Measurements from ENCODE around the gene TMEM18. TPM values are rescaled to one million over a fixed set of nuclear protein-coding genes. Genes with fewer than 3 reads are reported as not detected.

The TMEM18 gene
- total RNA-seq, 4 donors from 2014 or later, result 17.8 to 27.3 (median 21.5) TPM

DNA sequence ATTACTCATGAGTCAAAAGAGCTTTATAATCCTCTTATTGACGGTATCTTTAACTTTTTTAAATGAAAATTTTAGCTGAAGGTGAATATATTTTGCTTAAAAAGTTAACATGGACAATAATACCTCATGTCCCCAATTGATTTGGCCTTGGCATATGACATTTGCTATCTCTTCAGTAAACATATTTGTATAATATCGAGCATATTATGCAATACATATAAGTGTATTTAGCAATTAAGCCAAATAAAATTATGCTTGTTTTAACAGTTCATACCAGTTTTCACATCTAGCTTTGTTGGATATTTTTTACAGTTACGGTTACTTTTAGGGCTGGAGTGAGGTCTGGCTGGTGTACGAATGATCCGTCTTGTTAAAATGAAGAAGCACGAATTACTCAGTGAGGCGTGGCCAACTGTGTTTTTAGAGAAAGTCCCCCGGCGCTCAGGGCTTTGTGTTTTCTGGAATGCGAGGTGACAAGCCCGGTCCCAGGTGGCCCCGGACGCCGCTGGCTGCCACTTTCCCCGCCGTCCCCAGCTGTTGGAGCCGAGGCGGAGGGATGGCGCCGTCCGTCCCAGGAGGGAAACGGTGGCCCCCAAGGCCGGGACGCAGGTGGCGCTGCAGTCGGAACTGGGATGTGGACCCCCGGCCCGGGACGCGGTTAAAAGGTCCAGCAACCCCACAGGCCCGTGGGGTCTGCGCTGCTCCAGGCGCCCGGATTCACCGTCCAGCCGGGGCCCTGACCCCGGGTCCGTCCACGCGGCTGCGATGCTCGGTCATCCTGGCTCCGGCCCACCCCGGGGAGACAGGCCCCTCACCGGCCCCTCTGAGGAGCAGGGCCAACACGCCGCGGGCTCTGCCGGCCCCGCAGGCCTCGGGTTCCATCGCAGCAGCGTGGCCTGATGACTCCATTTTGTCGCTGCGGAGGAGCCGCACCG lies 41.3 kb downstream of the TMEM18 start:
- no peak for DNase-seq (ENCODE audit: low spot score)
- ATAC-seq (ENCODE audit: low FRiP score), result no peak
- TF ChIP-seq, protein P1, sequence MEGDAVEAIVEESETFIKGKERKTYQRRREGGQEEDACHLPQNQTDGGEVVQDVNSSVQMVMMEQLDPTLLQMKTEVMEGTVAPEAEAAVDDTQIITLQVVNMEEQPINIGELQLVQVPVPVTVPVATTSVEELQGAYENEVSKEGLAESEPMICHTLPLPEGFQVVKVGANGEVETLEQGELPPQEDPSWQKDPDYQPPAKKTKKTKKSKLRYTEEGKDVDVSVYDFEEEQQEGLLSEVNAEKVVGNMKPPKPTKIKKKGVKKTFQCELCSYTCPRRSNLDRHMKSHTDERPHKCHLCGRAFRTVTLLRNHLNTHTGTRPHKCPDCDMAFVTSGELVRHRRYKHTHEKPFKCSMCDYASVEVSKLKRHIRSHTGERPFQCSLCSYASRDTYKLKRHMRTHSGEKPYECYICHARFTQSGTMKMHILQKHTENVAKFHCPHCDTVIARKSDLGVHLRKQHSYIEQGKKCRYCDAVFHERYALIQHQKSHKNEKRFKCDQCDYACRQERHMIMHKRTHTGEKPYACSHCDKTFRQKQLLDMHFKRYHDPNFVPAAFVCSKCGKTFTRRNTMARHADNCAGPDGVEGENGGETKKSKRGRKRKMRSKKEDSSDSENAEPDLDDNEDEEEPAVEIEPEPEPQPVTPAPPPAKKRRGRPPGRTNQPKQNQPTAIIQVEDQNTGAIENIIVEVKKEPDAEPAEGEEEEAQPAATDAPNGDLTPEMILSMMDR (IDR thresholded peaks at IDR 0.05), result no peak

DNA sequence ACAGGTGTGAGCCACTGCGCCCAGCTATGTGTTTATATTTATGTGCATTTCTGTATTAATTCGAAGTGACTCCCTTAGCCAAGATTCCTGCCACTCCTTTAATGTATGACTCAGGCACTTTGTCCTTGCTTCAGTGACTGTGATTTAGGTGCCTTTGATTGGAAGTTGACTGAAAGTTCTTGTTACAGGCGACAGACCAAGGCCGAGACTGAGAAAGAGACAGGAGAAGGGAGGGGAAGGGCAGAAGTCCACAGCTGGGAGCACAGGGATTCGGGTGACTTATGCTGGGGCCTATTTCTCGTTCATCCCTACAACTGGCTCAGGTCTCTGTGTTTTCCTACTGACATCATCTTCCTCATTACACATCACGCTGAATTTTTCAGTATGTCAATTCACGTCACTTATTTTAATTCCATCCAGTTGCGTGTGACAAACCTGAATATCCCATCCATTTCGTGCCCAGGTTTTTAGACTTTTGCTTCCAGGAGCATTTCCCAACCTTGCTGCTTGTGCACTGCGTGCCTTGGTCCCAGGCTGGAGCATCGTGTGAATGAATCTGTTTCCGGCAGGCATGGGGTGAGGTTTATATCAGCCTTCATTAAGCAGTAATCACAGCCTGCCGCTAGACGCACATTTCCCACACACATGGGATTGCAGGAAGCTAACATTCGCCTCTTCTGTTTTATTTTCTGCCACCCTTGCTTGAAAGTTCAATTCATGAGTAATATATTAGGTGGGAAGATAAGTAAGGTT lies 42.4 kb downstream of the TMEM18 start:
- DNase-seq (ENCODE audit: low spot score), result no peak
- TF ChIP-seq, protein P1 (IDR thresholded peaks at IDR 0.05), result no peak
- ATAC-seq (ENCODE audit: low FRiP score), result no peak

DNA sequence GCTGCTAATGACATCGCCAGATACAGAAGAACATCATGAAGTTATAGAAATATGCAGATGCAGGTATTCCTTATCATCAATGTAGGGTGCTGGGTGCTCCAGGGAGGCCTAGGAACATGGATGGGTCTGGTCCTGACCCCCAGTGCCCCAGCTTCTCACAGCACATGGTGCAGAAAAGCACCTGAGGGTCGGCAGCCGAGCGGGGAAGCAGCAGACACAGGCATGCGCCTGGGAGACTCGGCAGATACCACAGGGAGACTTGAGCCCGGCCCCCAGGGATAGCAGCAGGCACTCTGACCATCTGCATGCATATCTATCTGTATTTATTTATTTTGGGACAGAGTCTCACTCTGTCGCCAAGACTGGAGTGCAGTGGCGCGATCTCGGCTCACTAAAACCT lies 43.2 kb downstream of the TMEM18 start:
- TF ChIP-seq, protein P1 (IDR thresholded peaks at IDR 0.05), result no peak
- DNase-seq (ENCODE audit: low spot score) (no peak), ATAC-seq (ENCODE audit: low FRiP score) (no peak)

DNA sequence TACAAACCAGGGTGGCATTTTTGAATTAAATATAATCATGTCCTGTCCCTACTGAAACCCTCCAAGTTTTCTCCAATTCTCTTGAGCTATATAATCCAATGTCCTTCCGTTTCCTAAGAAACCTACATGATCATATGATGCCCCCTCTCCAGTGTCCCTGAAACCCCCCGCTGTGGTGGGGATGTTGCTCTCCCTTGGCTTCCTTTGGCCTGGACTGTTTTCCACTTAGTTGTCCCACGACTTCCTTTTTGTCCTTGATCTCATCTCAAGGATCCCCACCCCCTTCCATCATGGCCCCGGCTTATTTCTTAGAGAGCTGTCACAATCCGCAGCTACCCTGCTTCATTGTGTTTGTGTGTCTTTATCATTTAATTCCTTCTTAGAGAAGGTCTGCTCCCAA lies 43.8 kb downstream of the TMEM18 start:
- ATAC-seq (ENCODE audit: low FRiP score) (no peak), DNase-seq (ENCODE audit: low spot score) (no peak)
- TF ChIP-seq, protein P1 (IDR thresholded peaks at IDR 0.05), result no peak

DNA sequence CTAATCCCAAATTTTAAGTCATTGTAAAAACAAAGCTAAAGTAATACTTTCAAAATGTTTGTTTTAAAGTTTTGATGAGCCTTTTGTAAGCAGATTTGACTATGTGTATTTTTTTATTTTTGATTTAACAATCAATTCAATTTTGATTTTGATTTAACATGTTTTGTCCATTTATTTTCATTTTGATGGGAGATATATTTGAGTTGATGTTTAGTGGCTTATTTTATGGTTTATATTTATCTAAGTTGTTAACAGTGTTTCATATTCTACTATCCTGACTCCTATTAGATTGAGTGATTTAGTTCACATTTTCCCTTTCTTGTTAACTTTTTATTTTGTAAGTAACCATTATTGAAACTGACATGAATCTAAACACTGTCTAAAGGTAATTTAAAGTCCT lies 44.7 kb downstream of the TMEM18 start:
- no peak for DNase-seq (ENCODE audit: low spot score)
- no peak for ATAC-seq (ENCODE audit: low FRiP score)
- TF ChIP-seq, protein P1 (IDR thresholded peaks at IDR 0.05), result no peak

DNA sequence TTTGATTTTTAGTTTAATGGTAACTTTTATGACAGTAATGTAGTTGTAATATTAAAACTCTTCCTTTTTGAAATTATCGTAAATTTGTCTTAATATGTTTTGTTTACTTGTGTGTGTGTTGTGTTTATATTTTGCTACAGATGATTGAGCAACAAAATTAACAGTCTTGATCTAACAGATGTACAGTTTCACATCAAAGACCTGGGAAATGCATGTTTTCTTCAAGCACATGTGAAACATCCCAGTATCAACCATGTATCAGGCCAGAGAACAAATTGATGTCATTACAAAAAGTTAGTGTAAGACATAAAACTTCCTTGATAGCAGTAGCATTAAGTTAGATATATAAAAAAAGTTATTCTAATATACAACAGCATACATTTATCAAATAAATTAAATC lies 45.5 kb downstream of the TMEM18 start:
- no peak for ATAC-seq (ENCODE audit: low FRiP score)
- DNase-seq (ENCODE audit: low spot score), result no peak
- TF ChIP-seq, protein P1 (IDR thresholded peaks at IDR 0.05), result no peak

All from omental fat pad (tissue), 4 donors.